CD4-positive, alpha-beta T cell (primary cell): Measurements from ENCODE around the gene SMIM12. TPM values are rescaled to one million over a fixed set of nuclear protein-coding genes. Genes with fewer than 3 reads are reported as not detected.

Experiments
- ATAC-seq: fragments of 200-7000 bp; cut with Tn5 transposase; one replicate; pipeline ENCODE4 v1.10.0; 2022; ENCODE audit warnings: mild to moderate bottlenecking; ENCODE audit not compliant: poor library complexity
- CTCF ChIA-PET: fragments of 350-600 bp; sonication (Branson Sonifier 250); formaldehyde crosslinking; loops from one replicate; lab custom pipeline; 2021; ENCODE audit warnings: antibody characterized with exemption, inconsistent platforms; lab: Charles Lee
- POLR2A ChIA-PET: fragments of 350-600 bp; sonication (Branson Sonifier 250); formaldehyde crosslinking; loops from one replicate; lab custom pipeline; 2021; ENCODE audit warnings: antibody characterized with exemption, inconsistent platforms; lab: Charles Lee
- DNase-seq, 14 experiments: peaks; one replicate each; pipeline ENCODE4 v3.0.0-alpha.2; 2013 to 2020; ENCODE audit warnings: mixed read lengths in 2 of 14
- H3K27ac ChIP-seq, 2 donors: one replicate each; pipeline versions ENCODE4 v1.5.1 to v1.7.0; 2013; ENCODE audit warnings: low read length in 2 of 2, low read depth in 1 of 2, mild to moderate bottlenecking in 1 of 2
- H3K27me3 ChIP-seq, 2 experiments: 1 replicate in 1 of 2; 2 replicates in 1 of 2; pipeline versions ENCODE4 v1.6.1 to v1.7.0; 2013; ENCODE audit warnings: low read length in 2 of 2, control low read depth in 1 of 2, mild to moderate bottlenecking in 1 of 2, moderate library complexity in 1 of 2; ENCODE audit not compliant: insufficient read depth in 2 of 2, control insufficient read depth in 1 of 2
- H3K36me3 ChIP-seq: one replicate; pipeline ENCODE4 v1.6.1; 2013; ENCODE audit warnings: low read length, control low read depth; ENCODE audit not compliant: insufficient read depth
- H3K4me1 ChIP-seq: one replicate; pipeline ENCODE4 v1.6.1; 2013; ENCODE audit warnings: low read length, control low read depth; ENCODE audit not compliant: insufficient read depth
- H3K4me3 ChIP-seq: one replicate; pipeline ENCODE4 v1.5.1; 2013; ENCODE audit warnings: mild to moderate bottlenecking, low read length, moderate library complexity
- H3K9me3 ChIP-seq, 2 experiments: 1 replicate in 1 of 2; 2 replicates in 1 of 2; pipeline versions ENCODE4 v1.6.1 to v1.7.0; 2013; ENCODE audit warnings: low read length in 2 of 2, mild to moderate bottlenecking in 2 of 2, control low read depth in 1 of 2, moderate library complexity in 1 of 2; ENCODE audit not compliant: control insufficient read depth in 1 of 2, insufficient read depth in 1 of 2
- H3K27ac Mint-ChIP-seq: one replicate; pipeline ENCODE4 v1.8.0; 2020; ENCODE audit warnings: mixed read lengths
- H3K27me3 Mint-ChIP-seq: one replicate; pipeline ENCODE4 v1.8.0; 2021; ENCODE audit warnings: mixed read lengths
- H3K36me3 Mint-ChIP-seq: one replicate; pipeline ENCODE4 v1.8.0; 2021; ENCODE audit warnings: low read depth, mixed read lengths
- H3K4me1 Mint-ChIP-seq: one replicate; pipeline ENCODE4 v1.8.0; 2021; ENCODE audit warnings: low read depth, mixed read lengths
- H3K4me3 Mint-ChIP-seq: one replicate; pipeline ENCODE4 v1.8.0; 2020; ENCODE audit warnings: mild to moderate bottlenecking, mixed read lengths
- H3K9me3 Mint-ChIP-seq: one replicate; pipeline ENCODE4 v1.8.0; 2020; ENCODE audit warnings: mixed read lengths
- intact Hi-C, 2 experiments: fragments of 100-400 bp; cut with DNase I in 1 of 2; cut with micrococcal nuclease in 1 of 2; formaldehyde crosslinking; loops; one replicate each; pipeline versions ENCODE4 v1.15.1 to v1.9.0; 2023 to 2025; cut with DNase I, micrococcal nuclease
- total RNA-seq, 174 experiments: library from RNA in 2 of 174; stranded (reverse) in 2 of 174; gene quantifications; one replicate each; pipeline ENCODE4 v1.2.3 and lab custom pipeline; 2021 to 2026
- TF ChIP-seq, protein P1 (sequence below): fragments of 200-600 bp; IDR thresholded peaks from one replicate; pipeline ENCODE4 v1.8.0; 2022; ENCODE audit warnings: antibody characterized with exemption, mild to moderate bottlenecking

The SMIM12 gene
- total RNA-seq, 2 experiments from 2014 or later = 43.0 to 44.6 TPM

DNA sequence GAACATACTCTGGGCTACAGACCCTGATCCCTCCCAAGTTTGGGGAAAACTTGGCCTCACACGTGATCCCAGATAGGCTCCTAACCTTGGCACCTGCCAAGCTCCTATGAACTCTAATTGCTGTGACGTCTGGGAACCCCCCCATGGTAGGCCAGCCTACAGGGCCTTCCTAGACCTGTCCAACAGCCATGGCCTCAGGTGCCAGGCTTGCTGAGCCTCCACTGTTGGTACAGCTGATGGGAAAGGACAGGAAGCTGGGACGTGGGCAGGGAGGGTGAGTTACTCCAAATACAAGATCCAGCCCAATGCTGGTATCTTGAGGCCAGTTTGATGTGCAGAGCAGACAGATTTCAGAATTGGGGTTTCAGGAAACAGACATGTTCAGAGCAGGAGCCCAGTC, 19.1 kb downstream of the SMIM12 start:
- TF ChIP-seq, protein P1, sequence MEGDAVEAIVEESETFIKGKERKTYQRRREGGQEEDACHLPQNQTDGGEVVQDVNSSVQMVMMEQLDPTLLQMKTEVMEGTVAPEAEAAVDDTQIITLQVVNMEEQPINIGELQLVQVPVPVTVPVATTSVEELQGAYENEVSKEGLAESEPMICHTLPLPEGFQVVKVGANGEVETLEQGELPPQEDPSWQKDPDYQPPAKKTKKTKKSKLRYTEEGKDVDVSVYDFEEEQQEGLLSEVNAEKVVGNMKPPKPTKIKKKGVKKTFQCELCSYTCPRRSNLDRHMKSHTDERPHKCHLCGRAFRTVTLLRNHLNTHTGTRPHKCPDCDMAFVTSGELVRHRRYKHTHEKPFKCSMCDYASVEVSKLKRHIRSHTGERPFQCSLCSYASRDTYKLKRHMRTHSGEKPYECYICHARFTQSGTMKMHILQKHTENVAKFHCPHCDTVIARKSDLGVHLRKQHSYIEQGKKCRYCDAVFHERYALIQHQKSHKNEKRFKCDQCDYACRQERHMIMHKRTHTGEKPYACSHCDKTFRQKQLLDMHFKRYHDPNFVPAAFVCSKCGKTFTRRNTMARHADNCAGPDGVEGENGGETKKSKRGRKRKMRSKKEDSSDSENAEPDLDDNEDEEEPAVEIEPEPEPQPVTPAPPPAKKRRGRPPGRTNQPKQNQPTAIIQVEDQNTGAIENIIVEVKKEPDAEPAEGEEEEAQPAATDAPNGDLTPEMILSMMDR = no peak
- no peak for ATAC-seq
- H3K27ac ChIP-seq = no peak overlapping the region
- CTCF ChIA-PET = interaction anchor here (1.3 kb wide), 1 partner anchor 12 kb away, joined by 3 read pairs; no protein-coding TSS in a partner anchor
- H3K9me3 Mint-ChIP-seq = no peaks in the 10 kb centered on the region
- peaks cover 2% of the 10 kb centered on the region for H3K36me3 ChIP-seq
- H3K4me1 ChIP-seq = no peaks in the 10 kb centered on the region
- H3K36me3 Mint-ChIP-seq = peaks cover 3% of the 10 kb centered on the region
- H3K27ac Mint-ChIP-seq = no peak overlapping the region
- no peak for DNase-seq
- no peaks in the 10 kb centered on the region for H3K4me1 Mint-ChIP-seq
- POLR2A ChIA-PET = no interaction called here
- H3K9me3 ChIP-seq = no peaks in the 10 kb centered on the region
- no peak overlapping the region for H3K4me3 ChIP-seq
- intact Hi-C loops = no loop called here
- H3K27me3 ChIP-seq = no peaks in the 10 kb centered on the region
- H3K4me3 Mint-ChIP-seq = no peak overlapping the region
- no peaks in the 10 kb centered on the region for H3K27me3 Mint-ChIP-seq

DNA sequence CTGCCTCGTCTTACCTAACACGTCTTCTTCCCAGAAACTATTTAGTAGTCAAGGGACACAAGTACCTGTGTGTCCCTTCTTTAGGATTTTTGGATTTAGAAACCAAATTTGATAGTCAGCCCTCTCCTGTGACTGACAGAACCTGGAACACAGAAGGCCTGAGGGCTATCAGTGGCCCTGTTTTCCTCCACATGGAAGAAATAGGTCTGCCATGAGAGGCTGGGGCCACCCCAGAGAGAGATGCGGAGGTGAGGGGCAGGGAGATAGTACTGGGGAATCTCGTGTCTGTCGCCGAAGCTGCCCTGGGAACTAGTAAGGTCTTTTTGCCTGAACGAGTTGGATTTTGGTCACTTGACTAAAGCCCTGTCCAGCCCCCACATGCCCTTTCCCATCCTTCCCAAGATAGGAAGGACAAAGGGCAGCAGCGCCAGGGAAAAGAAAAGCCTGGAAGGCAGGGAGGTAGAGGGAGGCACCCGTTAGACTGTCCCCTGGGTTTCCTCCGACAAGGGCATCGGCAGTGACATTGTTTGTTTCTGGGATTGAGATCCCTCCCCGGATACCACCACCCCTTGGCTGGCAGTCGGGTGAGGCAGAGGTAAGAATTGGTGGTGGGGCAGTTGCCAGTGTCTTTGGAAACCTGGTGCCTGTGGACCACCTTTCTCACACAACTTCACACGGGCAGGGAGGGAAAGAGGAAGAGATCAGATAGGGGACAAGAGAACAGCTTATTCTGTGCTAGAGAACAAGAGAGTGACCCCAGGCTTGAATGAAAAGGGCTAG, 19.8 kb downstream of the SMIM12 start:
- no peaks in the 10 kb centered on the region for H3K9me3 Mint-ChIP-seq
- CTCF ChIA-PET = no interaction called here
- ATAC-seq (no peak), DNase-seq (no peak)
- POLR2A ChIA-PET = no interaction called here
- no peak overlapping the region for H3K4me3 ChIP-seq
- H3K27me3 Mint-ChIP-seq = no peaks in the 10 kb centered on the region
- H3K27ac Mint-ChIP-seq = no peak overlapping the region
- TF ChIP-seq, protein P1 = no peak
- peaks cover 3% of the 10 kb centered on the region for H3K36me3 Mint-ChIP-seq
- no peak overlapping the region for H3K4me3 Mint-ChIP-seq
- no peaks in the 10 kb centered on the region for H3K4me1 Mint-ChIP-seq
- intact Hi-C loops = no loop called here
- H3K9me3 ChIP-seq = no peaks in the 10 kb centered on the region
- H3K27me3 ChIP-seq = no peaks in the 10 kb centered on the region
- H3K27ac ChIP-seq = no peak overlapping the region
- H3K36me3 ChIP-seq = peaks cover 2% of the 10 kb centered on the region
- no peaks in the 10 kb centered on the region for H3K4me1 ChIP-seq

DNA sequence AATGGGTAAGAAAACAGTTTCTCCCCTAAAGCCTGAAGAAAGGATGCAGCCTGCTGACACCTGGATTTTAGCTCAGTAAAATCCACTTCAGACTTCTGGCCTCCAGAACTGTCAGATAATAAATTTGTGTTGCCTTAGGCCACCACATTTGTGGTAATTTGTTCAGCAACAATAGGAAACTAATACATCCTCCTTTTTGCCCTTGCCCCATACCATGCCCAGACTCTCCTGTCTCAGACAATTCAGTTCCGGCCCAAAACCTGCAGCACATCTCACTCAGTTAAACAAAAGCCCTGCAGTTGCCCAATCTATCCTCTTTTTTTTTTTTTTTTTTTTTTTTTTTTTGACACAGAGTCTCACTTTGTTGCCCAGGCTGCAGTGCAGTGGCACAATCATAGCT, 25.8 kb downstream of the SMIM12 start:
- Histone ChIP-seq H3K36me3 (no peaks in the 10 kb centered on the region), H3K4me1 (no peaks in the 10 kb centered on the region), H3K27ac (no peak overlapping the region), H3K9me3 (no peaks in the 10 kb centered on the region), H3K27me3 (no peaks in the 10 kb centered on the region), H3K4me3 (no peak overlapping the region)
- no peaks in the 10 kb centered on the region for H3K4me1 Mint-ChIP-seq
- no peaks in the 10 kb centered on the region for H3K36me3 Mint-ChIP-seq
- ATAC-seq (no peak), DNase-seq (no peak)
- H3K27ac Mint-ChIP-seq = no peak overlapping the region
- no peaks in the 10 kb centered on the region for H3K27me3 Mint-ChIP-seq
- no peak overlapping the region for H3K4me3 Mint-ChIP-seq
- POLR2A ChIA-PET = no interaction called here
- CTCF ChIA-PET = interaction anchor here (1.2 kb wide), 1 partner anchor 19 kb away, joined by 3 read pairs; no protein-coding TSS in a partner anchor
- H3K9me3 Mint-ChIP-seq = no peaks in the 10 kb centered on the region
- intact Hi-C loops = no loop called here
- TF ChIP-seq, protein P1 = no peak
